Measurements from ENCODE around the gene SPAG16. TPM values are rescaled to one million over a fixed set of nuclear protein-coding genes. Genes with fewer than 3 reads are reported as not detected.

The SPAG16 gene
- total RNA-seq, 2 experiments from 2014 or later = 2.8 to 3.2 TPM

DNA sequence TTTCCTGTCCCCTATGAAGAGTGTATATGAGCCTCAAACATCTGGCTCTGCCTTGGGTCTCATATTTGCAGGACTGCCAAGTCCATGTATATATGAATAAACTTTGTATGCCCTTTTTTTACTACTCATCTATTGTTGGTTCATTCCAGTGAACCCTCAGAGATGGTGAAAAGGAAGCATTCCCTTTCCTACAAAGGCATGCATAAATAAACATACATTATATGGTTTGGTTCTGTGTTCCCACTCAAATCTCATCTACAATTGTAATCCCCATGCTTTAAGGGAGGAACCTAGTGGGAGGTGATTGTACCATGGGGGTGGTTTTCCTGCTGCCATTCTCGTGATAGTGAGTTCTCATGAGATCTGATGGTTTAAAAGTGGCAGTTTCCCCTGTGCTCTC, 534.2 kb downstream of the SPAG16 start:
- ChIA-PET CTCF (no interaction called here), POLR2A (no interaction called here)
- TF ChIP-seq, protein P1, sequence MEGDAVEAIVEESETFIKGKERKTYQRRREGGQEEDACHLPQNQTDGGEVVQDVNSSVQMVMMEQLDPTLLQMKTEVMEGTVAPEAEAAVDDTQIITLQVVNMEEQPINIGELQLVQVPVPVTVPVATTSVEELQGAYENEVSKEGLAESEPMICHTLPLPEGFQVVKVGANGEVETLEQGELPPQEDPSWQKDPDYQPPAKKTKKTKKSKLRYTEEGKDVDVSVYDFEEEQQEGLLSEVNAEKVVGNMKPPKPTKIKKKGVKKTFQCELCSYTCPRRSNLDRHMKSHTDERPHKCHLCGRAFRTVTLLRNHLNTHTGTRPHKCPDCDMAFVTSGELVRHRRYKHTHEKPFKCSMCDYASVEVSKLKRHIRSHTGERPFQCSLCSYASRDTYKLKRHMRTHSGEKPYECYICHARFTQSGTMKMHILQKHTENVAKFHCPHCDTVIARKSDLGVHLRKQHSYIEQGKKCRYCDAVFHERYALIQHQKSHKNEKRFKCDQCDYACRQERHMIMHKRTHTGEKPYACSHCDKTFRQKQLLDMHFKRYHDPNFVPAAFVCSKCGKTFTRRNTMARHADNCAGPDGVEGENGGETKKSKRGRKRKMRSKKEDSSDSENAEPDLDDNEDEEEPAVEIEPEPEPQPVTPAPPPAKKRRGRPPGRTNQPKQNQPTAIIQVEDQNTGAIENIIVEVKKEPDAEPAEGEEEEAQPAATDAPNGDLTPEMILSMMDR (IDR thresholded peaks at IDR 0.05) = no peak

DNA sequence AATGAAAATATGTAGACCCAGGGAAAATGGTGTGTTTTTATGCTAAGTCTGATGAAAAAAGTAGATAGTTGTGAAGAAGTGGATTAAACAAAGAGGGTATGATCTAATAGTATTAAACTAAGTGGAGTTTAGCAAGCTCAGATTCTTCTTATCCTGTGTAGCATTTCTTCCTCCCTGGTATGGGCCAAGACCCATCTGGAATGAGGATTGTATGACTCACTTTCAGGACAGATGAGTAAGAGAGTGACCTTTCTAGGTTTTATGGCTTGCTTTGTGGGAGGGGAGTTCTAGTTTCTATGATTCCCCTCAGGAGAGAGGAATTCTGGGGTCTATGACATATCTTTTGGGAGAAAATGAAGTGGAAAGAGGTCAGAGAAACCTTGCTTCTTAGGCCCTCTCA, 550.1 kb downstream of the SPAG16 start:
- H3K27me3 ChIP-seq (ENCODE audit: control insufficient read depth in 1 of 2, insufficient read depth in 2 of 2, low read length in 2 of 2) = no peaks in the 10 kb centered on the region
- CTCF ChIA-PET = no interaction called here
- no peak overlapping the region for H3K27ac Mint-ChIP-seq
- POLR2A ChIA-PET = no interaction called here
- intact Hi-C loops (cut with DNase I, micrococcal nuclease) = no loop called here
- H3K36me3 ChIP-seq (ENCODE audit: insufficient read depth, low read length) = no peaks in the 10 kb centered on the region
- peaks cover 0 to 3% of the 10 kb centered on the region in 2 experiments for H3K9me3 ChIP-seq (ENCODE audit: control insufficient read depth in 1 of 2, insufficient read depth in 1 of 2, low read length in 2 of 2)
- H3K4me3 ChIP-seq (ENCODE audit: low read length) = no peak overlapping the region
- H3K4me1 Mint-ChIP-seq (ENCODE audit: low read depth) = no peaks in the 10 kb centered on the region
- H3K36me3 Mint-ChIP-seq (ENCODE audit: low read depth) = no peaks in the 10 kb centered on the region
- no peak overlapping the region for H3K27ac ChIP-seq (ENCODE audit: low read depth in 1 of 2, low read length in 2 of 2)
- no peaks in the 10 kb centered on the region for H3K4me1 ChIP-seq (ENCODE audit: insufficient read depth, low read length)
- ATAC-seq (ENCODE audit: poor library complexity) = no peak
- TF ChIP-seq, protein P1 (IDR thresholded peaks at IDR 0.05) = no peak
- no peak overlapping the region for H3K4me3 Mint-ChIP-seq
- no peak for DNase-seq
- peaks cover 5% of the 10 kb centered on the region for H3K9me3 Mint-ChIP-seq
- H3K27me3 Mint-ChIP-seq = no peaks in the 10 kb centered on the region

More for the DNA sequence above, 534.2 kb downstream of the SPAG16 start:
- H3K4me1 ChIP-seq (ENCODE audit: insufficient read depth, low read length) = no peaks in the 10 kb centered on the region
- no peaks in the 10 kb centered on the region for H3K36me3 Mint-ChIP-seq (ENCODE audit: low read depth)
- no peaks in the 10 kb centered on the region for H3K27me3 Mint-ChIP-seq
- H3K4me3 ChIP-seq (ENCODE audit: low read length) = no peak overlapping the region
- no peak overlapping the region for H3K4me3 Mint-ChIP-seq
- H3K27ac ChIP-seq (ENCODE audit: low read depth in 1 of 2, low read length in 2 of 2) = no peak overlapping the region
- H3K4me1 Mint-ChIP-seq (ENCODE audit: low read depth) = no peaks in the 10 kb centered on the region
- peaks cover 4% of the 10 kb centered on the region for H3K9me3 Mint-ChIP-seq
- H3K9me3 ChIP-seq (ENCODE audit: control insufficient read depth in 1 of 2, insufficient read depth in 1 of 2, low read length in 2 of 2) = no peaks in the 10 kb centered on the region
- ATAC-seq (ENCODE audit: poor library complexity) (no peak), DNase-seq (no peak)
- intact Hi-C loops (cut with DNase I, micrococcal nuclease) = no loop called here
- no peaks in the 10 kb centered on the region for H3K27me3 ChIP-seq (ENCODE audit: control insufficient read depth in 1 of 2, insufficient read depth in 2 of 2, low read length in 2 of 2)
- H3K27ac Mint-ChIP-seq = no peak overlapping the region
- H3K36me3 ChIP-seq (ENCODE audit: insufficient read depth, low read length) = no peaks in the 10 kb centered on the region

DNA sequence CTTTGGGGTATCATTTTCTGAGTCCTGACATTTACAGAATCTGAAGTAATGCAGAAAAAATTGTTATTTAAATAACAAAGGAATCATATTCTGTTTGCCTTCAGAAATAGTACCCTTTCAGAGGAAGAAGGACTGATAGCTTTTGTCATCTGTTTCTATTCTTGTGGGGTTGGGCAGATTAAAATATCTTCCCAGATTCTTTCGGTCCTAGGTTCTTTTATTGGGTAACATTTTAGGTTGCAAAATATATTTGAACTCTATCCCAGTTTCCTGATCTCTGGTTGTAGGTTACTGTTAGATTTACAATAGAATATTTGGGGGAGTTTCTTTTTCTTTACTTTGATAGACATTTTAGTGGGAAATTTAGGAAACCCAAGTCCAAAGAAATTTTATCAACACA, 550.5 kb downstream of the SPAG16 start:
- Histone ChIP-seq H3K27me3 (ENCODE audit: control insufficient read depth in 1 of 2, insufficient read depth in 2 of 2, low read length in 2 of 2) (no peaks in the 10 kb centered on the region), H3K27ac (ENCODE audit: low read depth in 1 of 2, low read length in 2 of 2) (no peak overlapping the region), H3K36me3 (ENCODE audit: insufficient read depth, low read length) (no peaks in the 10 kb centered on the region), H3K4me3 (ENCODE audit: low read length) (no peak overlapping the region), H3K4me1 (ENCODE audit: insufficient read depth, low read length) (no peaks in the 10 kb centered on the region), H3K9me3 (ENCODE audit: control insufficient read depth in 1 of 2, insufficient read depth in 1 of 2, low read length in 2 of 2) (peaks cover 0 to 3% of the 10 kb centered on the region in 2 experiments)
- DNase-seq (no peak), ATAC-seq (ENCODE audit: poor library complexity) (no peak)
- peaks cover 3% of the 10 kb centered on the region for H3K9me3 Mint-ChIP-seq
- intact Hi-C loops (cut with DNase I, micrococcal nuclease) = no loop called here
- no peaks in the 10 kb centered on the region for H3K36me3 Mint-ChIP-seq (ENCODE audit: low read depth)
- CTCF ChIA-PET = no interaction called here
- no peak overlapping the region for H3K27ac Mint-ChIP-seq
- H3K27me3 Mint-ChIP-seq = no peaks in the 10 kb centered on the region
- TF ChIP-seq, protein P1 (IDR thresholded peaks at IDR 0.05) = no peak
- POLR2A ChIA-PET = no interaction called here
- no peaks in the 10 kb centered on the region for H3K4me1 Mint-ChIP-seq (ENCODE audit: low read depth)
- H3K4me3 Mint-ChIP-seq = no peak overlapping the region
